GM04504 (cell line): ENCODE measurements around the gene FOXF1.

Experiments
- DNase-seq: peaks from one replicate; pipeline ENCODE4 v3.0.0-alpha.2; 2012; ENCODE audit warnings: low read depth

FOXF1 gene

GRCh38 chr16:86505185-86505898, 5.0 kb upstream of the FOXF1 start:
- no peak for DNase-seq

DNA sequence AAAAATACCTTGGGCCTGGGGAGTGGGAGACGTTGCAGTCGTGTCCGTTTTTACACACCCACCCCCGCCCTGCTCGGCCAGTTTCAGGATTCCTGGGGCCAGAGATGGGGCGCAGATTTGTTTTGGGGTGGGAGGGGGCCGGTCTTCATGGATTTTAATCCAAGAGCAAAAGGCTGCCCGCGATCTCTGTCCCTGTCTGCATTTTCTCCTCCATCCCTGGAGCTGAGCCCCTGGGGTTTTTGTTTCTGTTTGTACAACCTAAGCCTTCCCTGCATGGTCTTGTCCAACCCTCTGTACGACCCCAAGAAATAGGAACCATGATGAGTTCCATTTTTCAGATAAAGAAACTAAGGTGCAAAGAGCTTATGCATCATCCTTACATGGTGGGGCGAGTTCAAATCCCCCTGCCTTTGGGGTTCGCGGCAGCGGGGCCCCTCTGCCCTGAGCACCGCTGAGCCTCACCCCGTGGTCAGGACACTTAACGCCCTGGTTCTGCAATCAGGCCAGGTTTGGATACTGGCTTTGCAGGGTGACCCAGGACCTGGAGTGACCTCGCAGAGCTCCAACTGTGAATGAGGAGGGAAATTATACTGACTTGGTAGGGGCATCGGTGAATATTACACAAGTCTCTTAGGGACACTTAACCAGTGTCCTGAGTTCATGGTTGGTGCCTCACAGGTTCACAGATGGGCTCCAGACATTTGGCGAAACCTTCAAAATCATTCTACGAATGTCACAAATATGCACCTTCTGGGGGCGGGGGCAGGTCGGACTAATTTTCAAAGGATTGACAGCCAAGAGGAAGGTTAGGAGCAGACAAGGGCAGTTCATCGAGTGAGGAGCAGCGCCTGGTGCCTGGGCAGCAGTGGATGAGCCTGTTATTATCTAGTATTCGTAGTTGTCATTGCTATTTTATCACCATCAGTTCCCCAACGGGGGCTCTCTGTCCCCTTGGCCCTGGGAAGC, 4.1 kb upstream of the FOXF1 start:
- DNase-seq, result no peak

DNA sequence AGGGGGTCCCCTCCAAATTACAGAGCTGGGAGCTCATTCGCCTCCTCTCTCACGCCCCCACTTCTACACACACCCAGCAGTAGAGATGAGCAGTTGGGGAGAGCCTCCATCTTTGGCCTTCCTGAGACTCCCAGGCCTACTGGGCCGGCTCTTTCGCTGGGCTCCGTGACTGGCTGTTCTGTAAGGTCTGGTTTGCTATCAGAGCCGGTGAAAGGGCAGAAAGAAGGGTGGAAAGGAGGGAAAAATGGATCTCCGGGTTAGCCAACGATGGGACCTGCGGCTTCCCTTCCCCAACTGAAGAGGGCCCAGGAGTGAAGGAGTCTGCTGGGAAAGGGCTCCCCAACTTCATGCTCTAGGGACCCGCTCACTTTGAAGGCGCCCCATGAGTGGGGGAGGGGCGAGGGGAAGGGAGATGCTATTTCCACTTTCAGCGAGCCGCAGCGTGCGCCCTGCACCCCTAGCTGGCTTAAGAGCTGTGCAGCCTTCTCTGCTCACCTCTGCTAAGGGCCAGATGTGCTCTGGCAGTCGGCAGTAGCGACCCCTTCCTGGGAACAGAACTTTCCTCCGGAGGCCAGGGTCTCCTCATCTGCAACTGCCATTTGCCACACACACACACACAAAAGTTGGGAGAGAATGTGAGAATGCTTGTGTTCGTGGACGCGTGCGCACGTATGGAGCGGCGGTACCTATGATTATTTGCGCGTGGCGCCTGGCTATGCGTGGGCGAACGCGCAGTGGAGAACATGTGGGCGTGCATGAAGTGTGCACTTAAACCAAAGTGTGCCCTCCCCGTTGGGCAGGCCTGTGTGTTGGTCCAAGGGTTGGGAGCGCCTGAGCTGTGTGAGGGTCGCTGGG, 2.9 kb upstream of the FOXF1 start:
- DNase-seq, result no peak

DNA sequence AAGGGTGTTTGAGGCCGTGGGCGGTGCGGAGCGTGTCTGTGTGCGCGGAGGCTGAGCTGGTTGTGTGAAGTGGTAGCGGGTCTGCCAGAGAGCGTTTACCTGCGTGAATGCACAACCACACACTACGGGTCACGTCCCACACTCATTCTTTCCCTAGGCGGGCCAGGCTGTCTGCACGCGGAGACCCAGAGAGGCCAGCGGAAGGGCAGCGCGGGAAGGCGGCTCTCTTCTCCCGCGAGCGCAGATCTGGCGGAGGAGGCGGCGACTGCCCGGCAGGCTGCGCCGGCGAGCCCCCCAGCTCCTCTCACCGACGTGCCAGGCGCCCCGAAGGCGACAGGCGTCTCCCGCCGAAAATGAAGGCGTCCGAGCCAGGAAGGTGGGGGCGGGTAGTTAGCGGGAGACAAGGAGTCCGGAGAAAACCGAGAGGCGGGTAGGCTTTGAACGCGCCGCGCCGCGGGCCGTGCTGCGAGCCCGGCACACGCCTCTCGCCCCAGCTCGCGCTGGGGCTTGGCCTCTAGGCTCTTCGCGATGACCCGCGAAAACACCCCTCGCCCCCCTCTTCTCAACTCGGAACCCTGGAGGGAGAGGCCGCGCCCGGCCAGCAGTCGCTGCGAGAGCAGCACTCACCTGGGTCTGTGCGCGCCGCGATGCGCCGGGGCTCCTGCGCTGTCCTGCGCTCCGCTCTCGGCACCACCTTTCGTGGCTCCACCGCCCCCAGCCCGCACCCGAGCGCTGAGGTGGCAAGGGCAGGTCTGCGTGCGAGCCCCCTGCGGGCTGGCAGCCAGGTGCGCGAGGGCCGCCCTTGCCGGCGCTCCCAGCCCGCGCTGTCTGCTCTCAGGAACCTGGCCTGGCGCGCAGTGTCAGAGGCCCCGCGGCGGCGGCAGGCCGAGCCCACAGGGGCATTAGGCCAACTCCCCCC, 2.0 kb upstream of the FOXF1 start:
- DNase-seq, result no peak

DNA sequence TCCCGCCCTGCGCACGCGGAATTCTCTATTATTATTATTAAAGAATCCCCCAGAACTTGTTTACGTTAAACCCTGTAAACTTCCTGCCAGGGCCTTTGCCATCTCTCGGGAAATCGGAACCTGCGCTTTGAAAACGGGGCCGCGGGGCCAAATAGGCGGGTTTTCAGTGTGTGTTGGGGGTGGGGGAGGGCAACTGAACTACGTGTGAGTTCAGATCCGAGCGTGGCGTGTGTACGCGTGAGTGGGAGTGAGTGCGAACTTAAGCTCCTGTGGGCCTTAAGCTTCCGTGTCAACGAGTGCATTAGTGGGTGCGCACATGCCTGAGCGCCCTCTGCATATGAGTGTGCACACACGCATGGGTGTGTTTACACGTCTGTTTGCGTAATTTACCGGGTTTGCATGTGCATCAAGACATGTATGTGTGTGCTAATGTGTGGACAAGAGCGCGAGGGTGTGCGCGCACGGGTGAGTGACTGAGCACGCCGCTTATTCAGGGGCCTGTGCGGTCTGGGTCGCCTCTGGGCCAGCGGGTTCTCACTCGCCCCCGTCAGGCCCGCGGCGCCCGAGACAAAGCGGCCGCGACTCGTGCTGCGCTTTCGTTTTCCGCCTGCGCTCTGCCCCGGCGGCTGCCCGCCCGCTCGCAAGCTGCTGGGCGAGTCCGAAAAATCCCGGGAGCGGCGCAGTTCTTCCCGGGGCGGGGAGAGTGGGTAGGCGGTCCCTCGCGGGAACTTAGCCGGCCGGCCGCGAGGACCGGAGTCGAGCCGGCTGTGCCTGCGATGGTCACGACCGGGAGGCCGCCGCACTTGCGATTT, 1.2 kb upstream of the FOXF1 start:
- no peak for DNase-seq

GRCh38 chr16:86509759-86510464, 415 bp upstream of the FOXF1 start:
- no peak for DNase-seq

DNA sequence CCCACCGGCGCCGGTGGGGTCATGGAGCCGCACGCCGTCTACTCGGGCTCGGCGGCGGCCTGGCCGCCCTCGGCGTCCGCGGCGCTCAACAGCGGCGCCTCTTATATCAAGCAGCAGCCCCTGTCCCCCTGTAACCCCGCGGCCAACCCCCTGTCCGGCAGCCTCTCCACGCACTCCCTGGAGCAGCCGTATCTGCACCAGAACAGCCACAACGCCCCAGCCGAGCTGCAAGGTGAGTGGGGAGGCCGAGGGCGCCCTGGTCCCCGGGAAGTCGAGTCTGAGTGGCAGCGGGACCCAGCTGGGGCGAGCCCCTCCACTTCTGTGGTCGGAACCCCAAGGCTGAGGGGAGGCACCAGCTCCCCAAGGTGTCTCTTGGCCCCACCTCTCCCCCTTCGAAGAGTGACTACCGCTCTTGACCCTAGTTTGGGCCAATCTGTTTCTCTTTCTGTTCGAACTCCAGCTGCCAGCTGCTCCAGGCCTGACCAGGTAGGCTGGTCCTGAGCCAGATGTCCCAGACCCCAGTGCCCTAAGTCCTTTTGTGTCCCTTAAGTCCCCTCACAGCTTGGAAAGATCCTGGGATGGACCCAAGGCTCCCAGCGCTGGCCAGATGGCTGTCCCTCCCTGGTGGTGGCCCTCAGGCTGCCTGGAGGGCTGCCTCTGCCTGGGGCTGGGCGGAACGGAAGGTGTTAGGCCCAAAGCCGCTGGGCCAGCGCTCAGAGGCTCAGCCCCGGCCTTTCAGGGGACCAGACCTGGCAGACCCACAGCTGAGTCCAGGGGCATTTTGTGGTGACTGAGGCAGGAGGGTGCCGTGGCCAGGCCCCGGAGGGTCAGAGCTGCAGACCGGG, 1.2 kb downstream of the FOXF1 start:
- no peak for DNase-seq

DNA sequence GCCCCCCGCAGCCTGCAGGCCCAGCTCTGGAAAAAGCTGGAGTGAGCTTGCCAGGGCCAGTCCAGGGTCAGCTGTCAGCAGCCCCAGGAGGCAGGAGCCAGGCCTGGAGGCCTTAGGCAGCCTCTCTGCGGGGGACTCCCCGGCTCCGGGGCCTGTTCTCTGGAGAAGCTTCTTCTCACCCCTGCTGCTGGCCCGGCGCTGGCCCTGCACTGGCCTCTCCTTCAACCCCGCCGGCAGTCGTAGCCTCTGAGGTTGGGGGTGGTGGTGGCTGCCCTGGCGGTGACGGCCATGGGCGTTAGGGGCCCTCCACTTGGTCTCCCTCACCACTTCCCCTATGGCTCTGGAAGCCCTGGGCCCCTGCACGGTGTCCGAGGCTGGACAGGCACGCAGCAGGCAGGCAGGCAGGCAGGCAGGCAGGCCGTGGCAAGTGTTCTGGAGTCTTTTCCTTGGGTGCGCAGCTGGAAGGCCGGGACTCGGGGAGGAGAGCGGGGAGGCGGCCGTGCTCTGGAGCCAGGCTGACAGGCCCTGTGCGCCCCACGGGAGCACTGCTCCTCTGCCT, 2.1 kb downstream of the FOXF1 start:
- no peak for DNase-seq

GRCh38 chr16:86512860-86513470, 2.6 kb downstream of the FOXF1 start:
- no peak for DNase-seq

GRCh38 chr16:86513471-86514277, 3.3 kb downstream of the FOXF1 start:
- DNase-seq, result no peak

- DNase-seq, result no peak
Observed at GRCh38 chr16:86514481-86515376, 4.4 kb downstream of the FOXF1 start.

DNA sequence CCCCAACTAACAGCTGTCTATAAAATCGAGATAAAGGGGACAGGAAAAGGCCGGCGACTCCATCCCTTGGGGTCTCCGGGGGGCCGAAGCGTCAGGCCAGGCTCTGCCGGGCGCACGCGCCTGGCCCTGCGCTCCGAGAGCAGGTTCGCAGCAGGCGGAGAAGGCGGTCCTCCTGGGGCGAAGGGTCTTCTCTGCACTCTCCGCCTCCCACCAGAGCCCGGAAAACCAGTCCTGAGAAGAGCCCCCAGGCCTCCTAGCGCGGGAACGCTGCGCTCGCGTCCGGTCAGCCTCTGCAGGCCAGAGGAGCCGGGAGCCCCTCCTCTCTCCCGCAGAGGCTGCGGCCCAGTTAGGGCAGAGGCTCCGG, 5.1 kb downstream of the FOXF1 start:
- DNase-seq, result no peak

DNA sequence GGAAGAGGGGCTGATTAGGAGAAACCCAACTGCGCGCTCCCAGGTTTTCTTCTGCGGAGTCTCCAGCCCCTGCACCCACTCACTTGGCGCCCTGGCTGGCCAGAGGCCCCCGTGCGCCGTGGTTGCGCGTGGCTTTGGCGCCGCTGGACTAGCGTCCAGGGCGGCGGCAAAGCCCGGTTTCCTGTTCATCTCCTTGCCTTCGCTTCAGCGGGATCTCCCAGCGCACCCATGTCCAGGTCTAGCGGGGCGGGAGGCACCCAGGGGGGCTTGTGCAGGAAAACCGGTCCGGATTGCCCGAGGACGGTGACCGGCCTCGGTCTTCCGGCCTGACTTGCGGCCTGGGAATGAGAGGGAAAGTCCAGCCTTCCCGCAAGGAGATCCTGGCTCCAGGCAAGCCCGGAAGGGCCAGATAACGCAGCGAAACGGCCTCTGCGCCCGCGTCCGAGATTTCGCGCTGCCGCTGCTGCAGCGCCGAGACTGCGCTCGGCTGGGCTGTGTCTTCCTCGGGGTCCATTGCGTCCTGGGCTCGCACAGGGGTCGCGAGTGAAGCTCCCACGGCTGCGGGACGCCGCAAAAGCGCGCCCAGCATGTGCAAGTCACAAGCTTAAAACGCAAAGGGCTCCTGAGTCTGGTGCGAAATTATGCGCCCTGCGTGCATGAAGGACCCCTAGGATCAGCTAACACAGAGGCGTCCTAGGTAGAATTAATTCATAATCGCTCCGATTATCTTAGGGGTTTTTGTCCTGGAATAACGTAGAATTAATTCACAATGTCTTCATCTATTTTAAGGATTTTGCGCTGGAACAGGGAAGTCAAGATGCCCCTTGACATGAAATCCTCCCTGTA, 5.7 kb downstream of the FOXF1 start:
- no peak for DNase-seq

DNA sequence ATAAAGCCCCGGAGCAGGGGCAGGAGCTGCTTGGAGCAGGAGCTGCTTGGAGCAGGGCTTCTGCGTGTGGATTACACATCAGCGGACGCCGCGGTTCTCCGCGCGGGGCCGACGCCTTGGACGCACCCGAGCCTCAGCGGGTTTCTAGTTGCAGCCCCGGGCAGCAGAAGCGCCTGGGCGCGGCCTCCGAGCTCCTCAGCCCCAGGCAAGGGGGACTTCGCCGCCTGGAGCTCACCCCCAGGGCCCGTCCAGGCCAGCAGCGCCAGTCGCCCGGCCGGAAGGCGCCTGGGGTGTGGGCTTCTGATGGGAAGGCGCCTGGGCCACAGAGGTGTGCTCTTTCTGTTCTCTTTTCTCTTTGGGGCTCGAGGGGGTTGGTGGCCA, 6.3 kb downstream of the FOXF1 start:
- no peak for DNase-seq

DNA sequence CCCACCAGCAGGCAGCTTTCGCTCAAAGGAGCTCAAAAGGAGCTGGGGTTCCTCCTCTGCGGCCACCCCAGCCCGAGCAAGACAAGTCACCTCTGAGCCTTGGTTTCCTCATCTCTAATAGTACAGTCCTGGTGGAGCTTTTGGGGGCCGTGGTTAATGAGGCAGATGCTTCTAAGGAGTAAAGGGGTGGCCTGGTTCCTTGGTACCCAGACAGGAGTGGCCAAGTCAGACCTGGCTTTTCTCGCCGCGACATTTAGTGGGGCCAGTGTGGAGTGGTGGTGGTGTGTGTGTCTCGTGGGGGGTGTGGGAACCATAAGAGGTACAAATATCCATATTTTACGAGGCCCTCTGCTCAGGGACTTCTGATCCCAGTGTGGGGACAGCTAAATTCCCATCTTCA, 6.7 kb downstream of the FOXF1 start:
- no peak for DNase-seq
